Erythroblast (primary cell): Measurements from ENCODE around the gene AKAP13.

Source experiments
- DNase-seq, 2 experiments: peaks; one replicate each; lab custom pipeline; 2025; lab: John Stamatoyannopoulos, UW
- GATA1 ChIP-seq: IDR thresholded peaks from 2 replicates; pipeline ENCODE4 v1.6.1; 2011; ENCODE audit warnings: low read depth, mild to moderate bottlenecking, control low read depth, low read length, moderate library complexity
- POLR2A ChIP-seq: IDR thresholded peaks from 2 replicates; pipeline ENCODE4 v1.6.1; 2011; ENCODE audit warnings: mild to moderate bottlenecking, low read length

The AKAP13 gene

GRCh38 chr15:85745525-85746150, 365.2 kb downstream of the AKAP13 start:
- no peak for TF ChIP-seq GATA1
- TF ChIP-seq POLR2A: no peak
- no peak for DNase-seq

DNA sequence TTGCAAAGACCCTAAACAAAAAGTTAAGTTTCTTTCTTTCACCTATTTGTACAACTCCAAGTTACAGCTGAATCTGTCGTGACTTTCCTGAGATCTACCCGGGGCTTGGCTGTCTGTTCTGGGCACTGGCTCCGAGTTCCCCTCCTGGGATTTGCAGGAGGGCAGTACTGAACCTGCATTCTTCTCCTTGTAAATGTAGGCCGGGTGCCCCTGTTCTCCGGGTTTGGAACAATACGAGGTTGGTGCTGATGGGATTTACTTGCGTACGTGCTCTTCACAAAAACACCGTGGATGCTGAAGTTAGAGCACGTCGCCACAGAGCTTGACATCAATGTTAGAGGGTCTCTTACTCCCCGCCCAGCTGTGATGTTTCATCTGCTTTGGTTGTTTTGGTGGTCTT, 366.2 kb downstream of the AKAP13 start:
- no peak for TF ChIP-seq POLR2A
- TF ChIP-seq GATA1: no peak
- DNase-seq: no peak

GRCh38 chr15:85748176-85748575, 367.8 kb downstream of the AKAP13 start:
- TF ChIP-seq POLR2A (no peak), GATA1 (no peak)
- DNase-seq: no peak

DNA sequence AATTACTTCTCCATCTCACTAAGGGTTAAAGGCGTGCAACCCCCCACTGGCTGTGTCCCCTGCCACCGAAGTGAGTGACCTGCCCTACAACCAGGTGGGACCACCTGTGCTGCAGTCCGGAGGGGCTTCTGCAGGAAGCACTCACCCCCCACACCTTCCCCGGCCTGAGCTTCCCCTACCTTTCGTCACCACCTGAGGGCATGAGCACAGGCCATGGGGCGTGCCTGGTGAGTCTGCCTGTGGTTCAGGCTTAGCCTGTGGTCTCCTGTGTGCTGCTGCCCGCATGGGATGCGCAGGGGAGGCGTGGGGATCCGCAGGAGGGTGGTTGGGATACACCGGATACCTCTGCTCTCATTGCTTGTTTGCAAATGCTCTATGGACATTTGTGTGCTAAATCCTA, 368.3 kb downstream of the AKAP13 start:
- TF ChIP-seq POLR2A (no peak), GATA1 (no peak)
- DNase-seq: no peak

- no peak for DNase-seq
- TF ChIP-seq POLR2A: no peak
- no peak for TF ChIP-seq GATA1
Observed at GRCh38 chr15:85749261-85750151, 369.1 kb downstream of the AKAP13 start.

DNA sequence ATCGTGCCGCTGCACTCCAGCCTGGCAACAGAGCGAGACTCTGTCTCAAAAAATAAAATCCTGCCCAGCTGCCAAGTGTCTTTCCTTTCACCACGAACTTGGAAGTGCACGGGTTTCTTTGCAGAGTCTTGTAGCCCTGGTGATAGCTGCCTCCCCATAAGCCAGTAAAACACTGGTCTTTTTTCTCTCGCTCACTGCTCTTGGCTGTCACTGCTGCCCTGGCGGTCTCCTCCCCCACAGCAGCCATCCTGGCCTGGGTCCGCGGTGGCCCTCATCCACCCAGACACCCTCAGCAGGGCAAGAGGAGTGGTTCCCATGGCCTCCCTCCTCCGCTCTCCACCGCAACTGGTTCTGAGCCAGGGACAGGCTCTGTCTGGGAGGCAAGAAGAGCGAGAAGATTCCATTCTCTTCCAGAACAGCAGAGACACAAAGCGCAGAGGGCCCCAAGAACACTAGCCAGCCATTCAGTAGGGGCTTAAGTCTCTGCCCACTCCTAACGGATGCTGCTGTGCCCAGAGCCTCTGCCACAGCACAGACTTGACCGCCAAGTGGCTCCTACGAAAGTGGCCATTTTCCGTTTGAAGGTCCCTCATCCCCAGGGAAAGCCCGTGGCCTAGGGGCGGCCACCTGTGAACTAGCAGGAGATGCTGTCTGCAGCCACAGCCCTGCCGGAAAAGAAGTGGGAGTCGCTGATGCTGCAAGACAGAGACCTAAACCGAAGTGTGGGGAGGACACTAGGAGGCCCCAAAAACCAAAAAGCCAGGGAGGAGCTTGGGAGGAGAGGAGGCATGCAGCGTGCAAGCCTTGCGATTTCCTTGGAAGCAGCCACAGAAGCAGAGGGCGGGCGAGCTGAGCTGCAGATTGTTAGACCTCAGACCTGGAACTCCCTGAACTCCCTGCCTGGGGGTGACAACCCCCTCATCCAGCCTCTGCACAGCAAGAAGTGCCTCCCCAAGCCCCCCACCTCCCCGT, 370.2 kb downstream of the AKAP13 start:
- DNase-seq: no peak
- TF ChIP-seq POLR2A (no peak), GATA1 (no peak)

GRCh38 chr15:85751291-85752123, 371.1 kb downstream of the AKAP13 start:
- DNase-seq: no peak
- no peak for TF ChIP-seq POLR2A
- TF ChIP-seq GATA1: no peak

- no peak for DNase-seq
- no peak for TF ChIP-seq GATA1
- TF ChIP-seq POLR2A: no peak
Observed at GRCh38 chr15:85752124-85752475, 371.7 kb downstream of the AKAP13 start.

- DNase-seq: no peak
- TF ChIP-seq POLR2A (no peak), GATA1 (no peak)
Observed at GRCh38 chr15:85752491-85752961, 372.1 kb downstream of the AKAP13 start.

GRCh38 chr15:85753261-85753660, 372.9 kb downstream of the AKAP13 start:
- no peak for TF ChIP-seq POLR2A
- TF ChIP-seq GATA1: no peak
- DNase-seq: no peak

GRCh38 chr15:85753791-85754452, 373.5 kb downstream of the AKAP13 start:
- TF ChIP-seq POLR2A (no peak), GATA1 (no peak)
- no peak for DNase-seq

DNA sequence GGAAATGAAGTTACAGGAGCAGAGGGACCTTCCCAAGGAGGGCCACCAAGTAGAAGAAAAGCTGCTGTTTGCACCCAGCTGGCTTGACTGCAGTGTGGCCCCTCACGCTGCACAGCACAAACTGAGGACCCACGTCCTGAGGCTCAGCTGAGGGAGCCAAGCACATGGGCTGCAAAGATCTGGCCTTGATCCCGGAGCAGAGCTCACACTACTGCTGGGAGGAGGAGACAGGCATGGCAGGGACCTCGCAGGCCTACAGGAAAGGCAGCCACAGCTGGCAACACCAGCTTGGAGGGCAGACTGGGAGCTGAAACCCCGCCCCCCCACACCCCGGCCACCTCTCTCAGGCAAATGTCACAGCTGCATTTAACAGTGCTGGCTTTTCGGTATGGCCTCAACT, 374.6 kb downstream of the AKAP13 start:
- TF ChIP-seq GATA1 (no peak), POLR2A (no peak)
- no peak for DNase-seq
